Lung (tissue), 13 donors: Measurements from ENCODE around the gene ZNF700. TPM values are rescaled to one million over a fixed set of nuclear protein-coding genes. Genes with fewer than 3 reads are reported as not detected.
"Not testable (repeated sequence)": the region's sequence is repeated elsewhere in the genome, so short reads cannot be mapped to it uniquely, and the experiment has no call there.

ENCODE experiments used
- ATAC-seq: fragments of 200-7000 bp; cut with Tn5 transposase; one replicate; pipeline ENCODE4 v1.9.1; 2020; ENCODE audit warnings: moderate number of reproducible peaks; ENCODE audit not compliant: insufficient read depth, low FRiP score
- DNase-seq, 3 donors: peaks; one replicate each; pipeline ENCODE4 v3.0.0-alpha.2; 2013 to 2017
- H3K27ac ChIP-seq, 2 donors: one replicate each; pipeline ENCODE4 v1.5.1; 2013; ENCODE audit warnings: mild to moderate bottlenecking in 2 of 2, moderate library complexity in 2 of 2, control low read depth in 1 of 2, inconsistent platforms in 1 of 2, low read depth in 1 of 2, low read length in 1 of 2
- H3K27me3 ChIP-seq, 3 donors: one replicate each; pipeline ENCODE4 v1.5.1; 2013; ENCODE audit warnings: low read length in 2 of 3; ENCODE audit not compliant: control insufficient read depth in 3 of 3, insufficient read depth in 3 of 3
- H3K36me3 ChIP-seq, 4 donors: one replicate each; pipeline ENCODE4 v1.5.1; 2013; ENCODE audit warnings: low read length in 4 of 4, mild to moderate bottlenecking in 1 of 4, moderate library complexity in 1 of 4; ENCODE audit not compliant: control insufficient read depth in 4 of 4, insufficient read depth in 4 of 4
- H3K4me1 ChIP-seq, 5 donors: one replicate each; pipeline ENCODE4 v1.5.1; 2013; ENCODE audit warnings: low read length in 5 of 5, mild to moderate bottlenecking in 2 of 5, moderate library complexity in 1 of 5; ENCODE audit not compliant: control insufficient read depth in 5 of 5, insufficient read depth in 5 of 5
- H3K4me3 ChIP-seq: one replicate; pipeline ENCODE4 v1.5.1; 2013; ENCODE audit warnings: mild to moderate bottlenecking, control low read depth, moderate library complexity
- H3K9ac ChIP-seq, 2 donors: one replicate each; pipeline ENCODE4 v1.5.1; 2013; ENCODE audit warnings: low read length in 2 of 2, control low read depth in 1 of 2; ENCODE audit not compliant: insufficient read depth in 1 of 2
- H3K9me3 ChIP-seq, 4 donors: one replicate each; pipeline ENCODE4 v1.5.1; 2013; ENCODE audit warnings: low read length in 3 of 4, mild to moderate bottlenecking in 1 of 4, moderate library complexity in 1 of 4; ENCODE audit not compliant: control insufficient read depth in 4 of 4, insufficient read depth in 3 of 4
- CTCF ChIP-seq: IDR thresholded peaks from 2 replicates; pipeline ENCODE4 v1.5.1; 2012; ENCODE audit warnings: mild to moderate bottlenecking; ENCODE audit errors: control extremely low read depth, extremely low read depth
- WGBS, 2 donors: extraction: QIAGEN DNeasy Blood & Tissue Kit; methylation state at CpG; one replicate each; pipeline ENCODE4 v1.1.7; 2013; 5-methylcytosine and 5-hydroxymethylcytosine counted together
- polyA plus RNA-seq, 2 donors: library from polyadenylated mRNA; stranded (reverse); fragments of 200-250 nt; gene quantifications; one replicate each; pipeline ENCODE4 v1.2.1, GENCODE V29; 2013
- small RNA-seq: library from RNA; depleted of rRNA; stranded (forward); fragments of <200 nt; gene quantifications from one replicate; pipeline ENCODE3, GENCODE V24; 2014; ENCODE audit warnings: low replicate concordance
- total RNA-seq, 2 donors: library from RNA; depleted of rRNA in 1 of 2; stranded (reverse); fragments of >200 nt in 1 of 2; gene quantifications; one replicate each; pipeline ENCODE4 v1.2.1, GENCODE V29; 2014 to 2021
- donor health status: control.
- donor health status: control.
- donor health status: Bipolar disorder and iron deficiency.
- donor health status: healthy.
- donor health status: DM: yes; HTN: yes; CAD: no.

ZNF700 gene
- total and polyA plus RNA-seq, 4 donors, result 6.2 to 24.7 (median 12.5) TPM

- Histone ChIP-seq H3K9me3 (peaks cover 0 to 2% (median under 1%) of the 10 kb centered on the region in 4 donors), H3K27ac (peak overlapping the region; percentile 95 to 96), H3K27me3 (no peaks in the 10 kb centered on the region), H3K9ac (peak overlapping the region; percentile 19 to 63), H3K4me1 (peaks cover 0 to 6% (median 0%) of the 10 kb centered on the region in 5 donors), H3K4me3 (peak overlapping the region; percentile 92), H3K36me3 (no peaks in the 10 kb centered on the region)
- peak; percentile 95 to 96 (median 95) for DNase-seq
- WGBS, 2 donors, result 0 to 1% methylated on average over 54 of the region's 54 CpGs
- ATAC-seq, result peak; percentile 99
- no peak for TF ChIP-seq CTCF
Observed at GRCh38 chr19:11987405-11988281, 62.7 kb downstream of the ZNF700 start.

- no peak for TF ChIP-seq CTCF
- Histone ChIP-seq H3K27me3 (no peaks in the 10 kb centered on the region), H3K27ac (no peak overlapping the region), H3K9me3 (no peaks in the 10 kb centered on the region), H3K9ac (no peak overlapping the region), H3K4me3 (no peak overlapping the region), H3K36me3 (no peaks in the 10 kb centered on the region), H3K4me1 (peaks cover 0 to 6% (median 0%) of the 10 kb centered on the region in 5 donors)
- WGBS, 2 donors, result 76% methylated on average over 9 of the region's 9 CpGs
- no peak for ATAC-seq
- no peak for DNase-seq
Observed at GRCh38 chr19:11989112-11989456, 64.2 kb downstream of the ZNF700 start.

- H3K36me3 ChIP-seq, H3K27ac ChIP-seq, ATAC-seq, H3K27me3 ChIP-seq, H3K4me1 ChIP-seq, H3K4me3 ChIP-seq, H3K9ac ChIP-seq, DNase-seq, H3K9me3 ChIP-seq: not testable (repeated sequence)
- 65 to 79% methylated on average over 4 of the region's 4 CpGs for WGBS, 2 donors
Observed at GRCh38 chr19:11991921-11992320, 67.0 kb downstream of the ZNF700 start.

- H3K27ac ChIP-seq, result no peak overlapping the region
Observed at GRCh38 chr19:11995174-11995573, 70.3 kb downstream of the ZNF700 start.

More at GRCh38 chr19:11995174-11995573, 70.3 kb downstream of the ZNF700 start:
- 95 to 100% methylated on average over 1 of the region's 1 CpG for WGBS, 2 donors
- Histone ChIP-seq H3K4me1 (peaks cover 0 to 3% (median 0%) of the 10 kb centered on the region in 5 donors), H3K4me3 (no peak overlapping the region), H3K9ac (no peak overlapping the region), H3K36me3 (peaks cover 0 to 2% (median 0%) of the 10 kb centered on the region in 4 donors), H3K27me3 (no peaks in the 10 kb centered on the region), H3K9me3 (peaks cover 0 to 2% (median 0%) of the 10 kb centered on the region in 4 donors)
- ATAC-seq, result no peak
- no peak for TF ChIP-seq CTCF
- DNase-seq, result no peak

Small RNA genes lying within 50 kb of the gene (small RNA-seq; reads per million reads assigned to genes)
- gene RNA5SP464, result not detected

Other genes with a start within 250 kb of the ZNF700 start
- 10 to 100 TPM in 1 of 2 donors, 1 to 10 TPM in 1; 5.2 to 13.1 TPM for gene ZNF823, start 186.2 kb upstream of the ZNF700 start, total RNA-seq
- 1 to 10 TPM; 2.4 to 4.6 TPM for gene ZNF823, start 186.2 kb upstream of the ZNF700 start, polyA plus RNA-seq
- gene ZNF441, start 158.1 kb upstream of the ZNF700 start, total RNA-seq, result 10 to 100 TPM in 1 of 2 donors, 1 to 10 TPM in 1; 9.4 to 26.4 TPM
- 1 to 10 TPM; 3.7 to 3.8 TPM for gene ZNF441, start 158.1 kb upstream of the ZNF700 start, polyA plus RNA-seq
- gene ZNF491, start 126.6 kb upstream of the ZNF700 start, total RNA-seq, result 1 to 10 TPM; 2.5 to 4.9 TPM
- 1 to 10 TPM in 1 of 2 donors, under 1 TPM in 1; 0.54 to 1.1 TPM for gene ZNF491, start 126.6 kb upstream of the ZNF700 start, polyA plus RNA-seq
- gene ZNF440, start 110.8 kb upstream of the ZNF700 start, total RNA-seq, result 10 to 100 TPM; 25.7 to 42.0 TPM
- 1 to 10 TPM; 5.2 to 9.3 TPM for gene ZNF440, start 110.8 kb upstream of the ZNF700 start, polyA plus RNA-seq
- gene ZNF439, start 76.4 kb upstream of the ZNF700 start, total RNA-seq, result 10 to 100 TPM in 1 of 2 donors, 1 to 10 TPM in 1; 8.4 to 21.7 TPM
- gene ZNF439, start 76.4 kb upstream of the ZNF700 start, polyA plus RNA-seq, result 1 to 10 TPM; 2.5 to 7.5 TPM
- gene ZNF69, start 37.3 kb upstream of the ZNF700 start, total RNA-seq, result 10 to 100 TPM in 1 of 2 donors, 1 to 10 TPM in 1; 9.2 to 29.1 TPM
- 10 to 100 TPM in 1 of 2 donors, 1 to 10 TPM in 1; 2.0 to 10.4 TPM for gene ZNF69, start 37.3 kb upstream of the ZNF700 start, polyA plus RNA-seq
- 1 to 10 TPM; 3.3 to 7.2 TPM for gene ZNF763, start 39.9 kb downstream of the ZNF700 start, total RNA-seq
- gene ZNF763, start 39.9 kb downstream of the ZNF700 start, polyA plus RNA-seq, result 1 to 10 TPM; 3.2 to 6.2 TPM
- 10 to 100 TPM in 1 of 2 donors, 1 to 10 TPM in 1; 5.8 to 26.5 TPM for gene ZNF433, start 110.6 kb downstream of the ZNF700 start, total RNA-seq
- 1 to 10 TPM; 4.4 to 5.1 TPM for gene ZNF433, start 110.6 kb downstream of the ZNF700 start, polyA plus RNA-seq
- gene ZNF878, start 127.9 kb downstream of the ZNF700 start, total RNA-seq, result under 1 TPM; 0.23 to 0.28 TPM
- gene ZNF878, start 127.9 kb downstream of the ZNF700 start, polyA plus RNA-seq, result under 1 TPM; 0.22 to 0.33 TPM
- 10 to 100 TPM; 10.6 to 25.5 TPM for gene ZNF844, start 139.6 kb downstream of the ZNF700 start, total RNA-seq
- 1 to 10 TPM; 3.0 to 3.9 TPM for gene ZNF844, start 139.6 kb downstream of the ZNF700 start, polyA plus RNA-seq
- gene ZNF20, start 215.2 kb downstream of the ZNF700 start, total RNA-seq, result 10 to 100 TPM in 1 of 2 donors, 1 to 10 TPM in 1; 6.0 to 15.0 TPM
- 1 to 10 TPM; 2.2 to 3.5 TPM for gene ZNF20, start 215.2 kb downstream of the ZNF700 start, polyA plus RNA-seq
- gene ZNF625, start 231.6 kb downstream of the ZNF700 start, total RNA-seq, result 10 to 100 TPM in 1 of 2 donors, 1 to 10 TPM in 1; 5.4 to 17.6 TPM
- 1 to 10 TPM; 1.0 to 3.1 TPM for gene ZNF625, start 231.6 kb downstream of the ZNF700 start, polyA plus RNA-seq
- 10 to 100 TPM in 1 of 2 donors, 1 to 10 TPM in 1; 7.4 to 24.3 TPM for gene ZNF136, start 238.0 kb downstream of the ZNF700 start, total RNA-seq
- 1 to 10 TPM; 4.1 to 4.5 TPM for gene ZNF136, start 238.0 kb downstream of the ZNF700 start, polyA plus RNA-seq